GM21528 (cell line): Measurements from ENCODE around the gene BEGAIN.

Experiments
- ATAC-seq: cut with Tn5 transposase; IDR thresholded peaks from one replicate; pipeline ENCODE4 v1.9.1; 2021; ENCODE audit warnings: mild to moderate bottlenecking, moderate library complexity; ENCODE audit not compliant: unreplicated experiment, low FRiP score

The BEGAIN gene

DNA sequence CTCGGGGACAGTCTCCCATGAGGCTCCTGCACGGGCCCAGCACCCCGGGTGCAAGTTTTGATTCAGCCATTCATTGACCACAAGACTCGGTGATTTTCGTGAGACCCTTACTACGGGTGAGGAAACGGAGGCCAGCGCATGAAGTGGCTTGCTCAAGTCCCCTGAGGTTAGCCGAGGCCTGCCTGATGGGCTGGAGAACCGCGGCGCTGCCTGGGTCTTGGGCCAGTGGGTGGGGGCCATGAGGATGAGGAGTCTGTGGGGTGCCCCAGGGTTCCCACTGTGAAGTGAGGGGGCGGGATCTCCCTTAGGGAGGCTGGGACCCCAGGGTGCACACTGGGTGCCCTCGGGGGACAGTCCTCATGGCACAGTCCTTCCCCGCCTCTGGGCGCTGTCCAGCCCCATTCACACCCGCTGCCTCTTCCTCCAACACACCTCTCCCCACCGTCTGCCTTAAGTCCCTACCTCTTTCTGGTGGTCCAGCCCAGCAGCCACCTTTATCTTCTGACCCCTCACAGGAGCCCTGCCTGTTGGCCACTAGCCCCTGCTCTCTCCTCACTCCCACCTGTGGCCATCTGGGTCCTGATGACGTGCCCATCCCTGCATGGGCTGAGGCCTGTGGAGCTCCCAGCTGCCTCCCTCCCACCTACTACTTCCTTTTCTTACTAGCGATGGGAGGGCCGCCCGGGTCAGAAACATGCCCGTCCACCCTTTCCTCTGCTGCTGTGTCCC lies 16.3 kb downstream of the BEGAIN start:
- ATAC-seq = no peak

GRCh38 chr14:100569734-100570286 lies 17.4 kb downstream of the BEGAIN start:
- no peak for ATAC-seq

- no peak for ATAC-seq
Measured at GRCh38 chr14:100568998-100569733, 18.1 kb downstream of the BEGAIN start.

DNA sequence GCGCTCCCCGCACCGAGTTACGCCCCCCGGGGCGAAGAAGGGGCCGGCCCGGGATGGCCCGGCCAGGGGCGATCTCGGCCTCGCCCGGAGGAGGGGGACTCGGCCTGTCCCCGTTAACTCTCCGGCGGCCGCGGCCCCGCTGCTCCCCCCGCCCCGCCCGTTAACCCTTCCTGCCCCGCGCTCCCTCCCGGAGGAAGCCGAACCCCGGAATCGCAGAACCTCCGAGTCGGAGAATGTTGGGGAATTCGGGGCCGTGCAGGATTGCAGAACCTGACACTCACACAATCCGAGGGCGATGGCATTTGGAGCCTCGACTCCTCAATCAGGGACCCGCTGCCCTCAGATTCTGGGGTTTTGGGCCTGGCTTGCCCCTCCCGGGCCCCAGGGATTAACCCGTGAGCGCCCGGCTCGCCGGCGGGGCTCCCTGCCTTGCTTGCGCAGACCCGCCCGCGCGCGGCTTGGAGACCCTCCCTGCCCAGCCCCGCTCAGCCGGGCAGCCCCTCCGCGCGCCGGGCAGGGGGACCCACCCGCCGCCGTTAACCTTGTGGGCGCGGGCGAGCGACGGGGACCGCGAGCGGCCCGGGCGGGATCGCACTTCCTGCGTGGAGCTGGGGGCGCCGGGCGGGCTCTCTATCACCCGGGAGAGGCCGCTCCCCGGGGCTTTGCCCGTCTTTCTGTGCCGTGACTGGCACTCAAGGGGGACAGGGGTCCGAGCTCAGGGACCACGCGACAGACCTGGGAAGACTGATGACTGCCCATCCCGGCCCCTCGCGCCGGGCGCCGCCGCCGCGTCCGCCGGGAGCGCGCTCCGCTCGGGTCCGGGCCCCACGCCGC lies 18.8 kb downstream of the BEGAIN start:
- no peak for ATAC-seq

- no peak for ATAC-seq
Measured at GRCh38 chr14:100567877-100568163, 19.4 kb downstream of the BEGAIN start.

GRCh38 chr14:100567009-100567876 lies 20.0 kb downstream of the BEGAIN start:
- no peak for ATAC-seq

DNA sequence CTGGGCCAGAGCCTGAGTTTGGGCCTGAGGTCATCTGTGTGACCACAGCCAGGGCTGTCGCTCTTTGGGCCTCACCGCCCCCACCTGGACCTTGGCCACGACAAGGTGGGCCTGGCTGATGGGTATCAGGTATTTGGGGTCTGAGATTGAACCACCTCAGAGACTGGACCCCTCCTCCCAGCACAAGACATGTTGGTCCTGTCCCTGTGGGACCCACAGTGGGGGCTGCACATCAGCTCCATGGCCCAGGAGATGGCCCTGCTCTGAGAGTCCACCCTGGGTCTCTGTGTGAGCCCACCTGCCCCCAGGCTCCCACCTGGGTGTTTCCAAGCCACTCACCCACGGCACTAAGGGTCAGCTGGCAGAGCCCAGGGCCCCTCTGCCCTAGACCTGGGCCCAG lies 20.6 kb downstream of the BEGAIN start:
- ATAC-seq = no peak

DNA sequence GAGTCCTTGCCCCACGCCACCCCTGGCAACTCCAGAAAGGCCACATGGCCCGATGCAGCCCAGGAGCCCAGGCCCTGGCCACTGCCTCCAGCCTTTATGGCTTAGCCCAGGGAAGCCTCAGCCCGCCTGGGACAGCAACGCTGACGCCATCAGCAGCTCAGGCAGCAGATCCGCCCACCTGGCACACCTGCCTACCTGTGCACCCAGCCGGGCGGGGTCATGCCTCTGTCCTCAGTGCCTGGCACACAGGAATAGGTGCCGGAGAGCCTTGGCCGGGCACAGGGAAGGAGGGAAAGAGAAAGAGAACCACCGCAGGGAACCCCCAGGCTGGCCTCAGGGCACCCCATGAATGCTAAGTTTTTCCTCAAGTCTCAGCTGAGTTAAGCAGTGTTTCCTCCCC lies 21.1 kb downstream of the BEGAIN start:
- no peak for ATAC-seq

DNA sequence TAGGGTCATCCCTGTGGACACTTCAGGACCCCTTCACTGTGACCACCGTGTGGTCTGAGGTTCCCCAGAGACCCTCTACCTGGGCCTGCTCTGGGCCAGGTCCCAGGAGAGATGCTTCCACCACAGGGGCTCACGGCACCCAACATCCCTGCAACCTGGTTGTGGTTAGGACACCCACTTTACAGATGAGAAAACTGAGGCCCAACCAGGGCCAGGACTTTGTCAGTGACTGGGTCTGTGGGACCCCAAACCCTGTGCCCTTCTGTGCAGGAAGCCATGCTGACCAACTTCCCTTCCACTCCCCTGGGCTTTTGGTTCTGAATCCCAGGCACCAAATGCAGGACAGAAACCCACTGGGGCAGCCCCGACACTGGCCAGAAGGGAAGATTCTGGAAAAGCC lies 21.6 kb downstream of the BEGAIN start:
- ATAC-seq = no peak

- ATAC-seq = no peak
Measured at GRCh38 chr14:100564512-100564911, 22.7 kb downstream of the BEGAIN start.

DNA sequence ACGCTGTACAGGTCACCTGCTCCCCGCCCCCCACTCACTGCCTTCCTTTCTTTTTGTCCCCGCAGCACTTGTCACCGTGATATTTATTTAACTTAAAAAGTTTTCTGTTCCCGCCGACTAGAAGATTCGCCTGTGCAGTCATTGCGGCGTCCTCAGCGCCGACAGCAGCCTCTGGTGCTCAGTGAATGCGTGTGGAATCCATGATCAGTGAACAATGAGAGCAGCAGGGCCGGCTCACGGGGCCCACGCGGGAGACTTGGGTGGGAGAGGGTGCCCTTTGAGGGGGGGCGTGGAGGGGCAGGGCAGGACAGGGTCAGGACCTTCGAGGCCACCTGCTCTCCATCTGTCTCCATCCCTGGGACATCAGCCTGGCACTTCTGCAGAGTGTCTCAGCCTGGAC lies 24.5 kb downstream of the BEGAIN start:
- ATAC-seq = no peak

DNA sequence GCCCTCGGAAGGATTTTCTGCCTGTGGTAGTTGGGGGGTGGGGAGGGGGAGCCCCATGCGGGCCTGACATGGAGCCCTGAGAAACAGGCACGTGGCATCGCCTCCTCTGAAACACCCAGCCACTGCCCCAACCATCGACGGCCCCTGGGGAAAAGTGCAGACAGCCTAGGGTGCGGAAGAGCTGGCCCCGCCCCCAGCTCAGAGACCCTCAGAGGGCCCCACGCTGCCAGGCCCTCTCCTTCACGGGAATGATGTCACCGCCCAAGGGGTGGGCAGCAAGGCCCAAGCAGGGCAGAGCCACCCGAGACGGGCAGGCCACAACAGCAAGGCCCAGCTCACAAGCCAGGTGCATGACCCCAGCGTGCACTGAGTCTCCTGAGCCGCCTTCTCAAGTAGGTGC lies 26.2 kb downstream of the BEGAIN start:
- ATAC-seq = no peak

GRCh38 chr14:100560471-100560870 lies 26.7 kb downstream of the BEGAIN start:
- ATAC-seq = no peak

GRCh38 chr14:100559455-100559854 lies 27.8 kb downstream of the BEGAIN start:
- ATAC-seq = no peak

DNA sequence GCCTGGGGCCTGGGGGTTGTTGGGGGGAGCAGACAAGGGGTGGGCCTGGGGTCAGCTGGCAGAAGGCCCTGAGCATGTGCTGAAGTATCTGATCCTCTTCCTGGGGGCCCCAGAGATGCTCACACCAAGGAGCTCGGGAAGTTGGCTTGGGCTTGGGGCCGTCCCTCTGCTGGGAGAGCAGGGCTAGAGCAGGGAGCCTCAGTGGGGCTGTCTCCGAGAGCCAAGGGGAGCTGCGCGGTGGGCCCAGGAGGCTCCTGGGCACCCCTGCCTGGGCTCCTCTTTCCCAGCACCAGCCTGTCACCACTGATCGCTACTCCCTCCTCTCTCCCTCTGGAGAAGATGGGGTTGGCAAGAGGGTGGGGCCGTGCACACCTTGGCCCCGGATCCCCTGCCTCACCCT lies 28.3 kb downstream of the BEGAIN start:
- ATAC-seq = no peak

DNA sequence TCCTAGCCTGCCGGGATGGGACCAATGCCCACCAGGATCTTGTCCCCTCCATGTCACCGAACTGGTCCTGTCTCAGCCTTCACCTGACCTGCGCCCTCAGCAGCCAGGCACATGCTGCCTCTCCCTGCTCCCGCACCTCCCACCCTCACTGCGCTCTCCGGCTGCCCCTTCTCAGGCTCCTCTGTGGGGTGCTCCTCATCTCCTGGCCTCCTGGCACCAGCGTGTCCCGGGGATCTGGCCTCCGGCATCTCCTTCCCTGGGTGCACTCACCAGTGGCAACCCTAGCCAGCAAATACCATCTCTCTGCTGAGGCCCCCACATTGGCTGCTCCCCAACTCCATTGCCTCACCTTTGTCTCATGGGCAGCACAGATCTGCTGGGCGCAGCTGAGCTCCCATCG lies 29.0 kb downstream of the BEGAIN start:
- ATAC-seq = no peak

GRCh38 chr14:100557658-100558057 lies 29.6 kb downstream of the BEGAIN start:
- no peak for ATAC-seq

DNA sequence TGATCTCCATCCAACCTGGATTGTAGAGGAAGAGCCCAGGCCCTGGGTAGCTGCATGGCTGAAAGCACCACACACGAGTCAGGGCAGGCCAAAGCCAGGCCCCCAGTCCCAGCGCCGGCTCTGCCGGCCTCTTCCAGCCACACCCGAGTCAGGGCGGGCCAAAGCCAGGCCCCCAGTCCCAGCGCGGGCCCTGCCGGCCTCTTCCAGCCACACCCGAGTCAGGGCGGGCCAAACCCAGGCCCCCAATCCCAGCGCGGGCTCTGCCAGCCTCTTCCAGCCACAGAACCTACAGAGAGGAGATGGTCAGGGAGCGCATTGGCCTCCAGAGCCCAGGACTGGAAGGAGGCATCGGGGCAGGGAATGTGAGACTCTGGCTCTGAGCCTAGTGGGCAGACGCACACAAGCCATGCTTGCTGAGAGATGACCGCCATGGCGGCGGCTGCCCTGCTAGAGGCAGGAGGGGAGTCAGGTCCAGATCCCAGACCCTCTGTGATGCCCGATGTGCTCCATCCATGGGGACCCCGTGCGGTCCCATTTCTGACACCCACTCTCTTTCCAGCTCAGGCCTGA lies 30.2 kb downstream of the BEGAIN start:
- ATAC-seq = no peak

DNA sequence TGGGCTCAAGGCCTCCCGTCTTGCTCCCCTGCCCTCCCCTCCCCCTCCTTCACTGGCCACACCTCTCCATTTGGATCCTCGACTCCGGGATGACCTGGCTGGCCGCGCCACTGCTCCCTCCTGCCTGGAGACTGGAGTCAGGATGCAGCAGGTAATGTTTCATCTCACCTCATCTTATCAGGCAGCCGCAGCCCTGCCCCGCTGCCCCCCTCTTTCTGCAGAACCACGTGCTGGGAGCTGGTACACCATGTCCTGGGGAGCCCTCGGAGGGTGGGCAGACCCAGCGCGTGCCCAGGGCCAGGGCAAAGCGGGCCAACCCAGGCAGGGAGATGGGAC lies 31.1 kb downstream of the BEGAIN start:
- no peak for ATAC-seq
